ENCODE results near the gene TXNDC15.

DNA sequence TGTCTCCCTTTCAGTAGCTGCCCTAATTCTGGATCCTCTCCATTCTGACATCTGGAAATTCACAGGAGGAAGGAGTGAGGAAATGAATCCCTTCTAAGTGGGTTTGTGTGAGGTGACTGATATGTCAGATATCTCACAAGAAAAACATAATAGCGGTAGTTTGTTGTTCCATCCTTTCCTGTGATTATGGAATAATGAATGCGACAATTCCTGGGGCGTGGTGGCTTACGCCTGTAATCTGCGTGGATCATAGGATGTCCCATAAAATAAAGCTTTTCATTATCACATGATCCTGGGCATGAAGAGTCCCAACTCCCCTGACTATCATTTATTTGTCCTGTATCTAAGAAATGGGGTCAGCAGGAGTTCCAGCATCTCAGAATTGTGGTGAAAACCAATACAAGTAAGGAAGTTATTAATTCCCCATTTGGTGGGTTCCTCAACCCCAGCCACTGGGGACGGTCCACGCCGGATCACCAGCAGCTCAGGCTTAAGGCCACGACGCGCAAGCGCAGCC lies 28.8 kb upstream of the TXNDC15 start:
- TF ChIP-seq, protein P1, sequence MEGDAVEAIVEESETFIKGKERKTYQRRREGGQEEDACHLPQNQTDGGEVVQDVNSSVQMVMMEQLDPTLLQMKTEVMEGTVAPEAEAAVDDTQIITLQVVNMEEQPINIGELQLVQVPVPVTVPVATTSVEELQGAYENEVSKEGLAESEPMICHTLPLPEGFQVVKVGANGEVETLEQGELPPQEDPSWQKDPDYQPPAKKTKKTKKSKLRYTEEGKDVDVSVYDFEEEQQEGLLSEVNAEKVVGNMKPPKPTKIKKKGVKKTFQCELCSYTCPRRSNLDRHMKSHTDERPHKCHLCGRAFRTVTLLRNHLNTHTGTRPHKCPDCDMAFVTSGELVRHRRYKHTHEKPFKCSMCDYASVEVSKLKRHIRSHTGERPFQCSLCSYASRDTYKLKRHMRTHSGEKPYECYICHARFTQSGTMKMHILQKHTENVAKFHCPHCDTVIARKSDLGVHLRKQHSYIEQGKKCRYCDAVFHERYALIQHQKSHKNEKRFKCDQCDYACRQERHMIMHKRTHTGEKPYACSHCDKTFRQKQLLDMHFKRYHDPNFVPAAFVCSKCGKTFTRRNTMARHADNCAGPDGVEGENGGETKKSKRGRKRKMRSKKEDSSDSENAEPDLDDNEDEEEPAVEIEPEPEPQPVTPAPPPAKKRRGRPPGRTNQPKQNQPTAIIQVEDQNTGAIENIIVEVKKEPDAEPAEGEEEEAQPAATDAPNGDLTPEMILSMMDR (optimal IDR thresholded peaks at IDR 0.05 in 1 of 3, IDR thresholded peaks at IDR 0.05 in 1 of 3, conservative IDR thresholded peaks at IDR 0.05 in 1 of 3; ENCODE audit: extremely low read depth in 1 of 3, insufficient read depth in 2 of 3, low read length in 3 of 3): no peak
- no peak for TF ChIP-seq EZH2 (IDR thresholded peaks at IDR 0.05; ENCODE audit: low read length)
